AG10803 (cell line): ENCODE measurements around the gene UNCX.

Experiments
- DNase-seq: peaks from one replicate; pipeline ENCODE4 v3.0.0; 2010; ENCODE audit warnings: low read depth
- H3K4me3 ChIP-seq: 2 replicates; pipeline ENCODE4 v1.5.1; 2011; ENCODE audit warnings: mild to moderate bottlenecking, low read length, control low read depth
- TF ChIP-seq, protein P1 (sequence below): conservative IDR thresholded peaks from 2 replicates; pipeline ENCODE4 v1.5.1; 2011; ENCODE audit warnings: mild to moderate bottlenecking, low read length, control low read depth, inconsistent platforms

UNCX gene

GRCh38 chr7:1247527-1248041 lies 14.9 kb downstream of the UNCX start:
- H3K4me3 ChIP-seq: no peak overlapping the region
- no peak for DNase-seq
- TF ChIP-seq, protein P1, sequence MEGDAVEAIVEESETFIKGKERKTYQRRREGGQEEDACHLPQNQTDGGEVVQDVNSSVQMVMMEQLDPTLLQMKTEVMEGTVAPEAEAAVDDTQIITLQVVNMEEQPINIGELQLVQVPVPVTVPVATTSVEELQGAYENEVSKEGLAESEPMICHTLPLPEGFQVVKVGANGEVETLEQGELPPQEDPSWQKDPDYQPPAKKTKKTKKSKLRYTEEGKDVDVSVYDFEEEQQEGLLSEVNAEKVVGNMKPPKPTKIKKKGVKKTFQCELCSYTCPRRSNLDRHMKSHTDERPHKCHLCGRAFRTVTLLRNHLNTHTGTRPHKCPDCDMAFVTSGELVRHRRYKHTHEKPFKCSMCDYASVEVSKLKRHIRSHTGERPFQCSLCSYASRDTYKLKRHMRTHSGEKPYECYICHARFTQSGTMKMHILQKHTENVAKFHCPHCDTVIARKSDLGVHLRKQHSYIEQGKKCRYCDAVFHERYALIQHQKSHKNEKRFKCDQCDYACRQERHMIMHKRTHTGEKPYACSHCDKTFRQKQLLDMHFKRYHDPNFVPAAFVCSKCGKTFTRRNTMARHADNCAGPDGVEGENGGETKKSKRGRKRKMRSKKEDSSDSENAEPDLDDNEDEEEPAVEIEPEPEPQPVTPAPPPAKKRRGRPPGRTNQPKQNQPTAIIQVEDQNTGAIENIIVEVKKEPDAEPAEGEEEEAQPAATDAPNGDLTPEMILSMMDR: no peak

GRCh38 chr7:1248143-1248915 lies 15.7 kb downstream of the UNCX start:
- DNase-seq: no peak
- TF ChIP-seq, protein P1: no peak
- H3K4me3 ChIP-seq: no peak overlapping the region

DNA sequence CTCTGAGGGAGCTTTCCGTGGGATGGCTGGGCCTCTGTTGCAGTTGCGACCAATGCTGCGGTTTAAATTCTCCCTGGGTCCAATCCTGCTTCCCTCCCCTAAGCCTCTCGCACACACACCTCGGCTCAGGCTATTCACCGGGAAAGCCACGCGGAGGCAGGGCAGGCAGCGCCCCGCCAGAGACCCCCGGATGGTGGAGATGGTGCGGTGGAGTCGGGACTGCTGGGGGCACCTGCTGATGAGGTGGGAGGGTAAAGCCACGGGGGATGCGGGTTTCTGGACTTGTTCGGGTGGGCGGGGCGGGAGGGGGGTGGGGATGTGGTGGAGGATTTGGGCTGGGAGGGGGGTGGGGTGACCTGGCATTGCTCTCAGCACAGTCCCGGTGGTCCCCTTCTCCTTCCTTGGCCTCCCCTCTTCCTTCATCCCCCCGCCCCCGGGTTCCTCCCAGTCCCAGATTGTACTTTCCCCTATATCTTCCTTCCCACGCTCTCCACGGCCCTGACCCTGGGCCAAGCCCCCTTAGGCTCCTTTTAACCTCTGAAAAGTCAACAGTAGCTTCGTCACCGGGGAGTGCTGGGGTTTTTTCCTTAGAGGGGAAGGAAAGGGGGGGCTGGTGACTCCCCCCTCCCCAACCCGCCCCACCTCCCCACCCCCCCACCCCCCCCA lies 16.4 kb downstream of the UNCX start:
- no peak overlapping the region for H3K4me3 ChIP-seq
- DNase-seq: no peak
- TF ChIP-seq, protein P1: no peak

- TF ChIP-seq, protein P1: no peak
- DNase-seq: no peak
- no peak overlapping the region for H3K4me3 ChIP-seq
Observed at GRCh38 chr7:1249731-1250130, 17.1 kb downstream of the UNCX start.

DNA sequence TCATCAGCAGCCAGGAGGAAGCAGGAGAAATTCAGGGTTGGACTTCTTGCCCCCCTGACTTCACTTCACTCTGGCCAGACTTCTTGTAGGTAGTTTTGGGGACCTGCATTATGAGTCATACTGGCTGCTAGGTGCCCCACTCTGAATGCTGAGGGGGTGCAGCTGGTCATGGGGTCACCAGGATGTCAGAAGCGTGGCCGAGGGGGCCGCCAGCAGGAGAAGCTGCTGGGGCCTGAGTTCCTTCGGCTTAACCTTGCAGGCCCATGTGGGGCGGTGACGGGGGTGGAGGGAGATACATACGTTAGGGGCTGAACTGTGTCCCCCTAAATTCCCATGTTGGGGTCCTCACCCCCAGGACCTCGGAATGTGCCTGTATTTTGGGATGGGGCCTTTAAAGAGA lies 18.2 kb downstream of the UNCX start:
- DNase-seq: no peak
- no peak overlapping the region for H3K4me3 ChIP-seq
- TF ChIP-seq, protein P1: no peak

DNA sequence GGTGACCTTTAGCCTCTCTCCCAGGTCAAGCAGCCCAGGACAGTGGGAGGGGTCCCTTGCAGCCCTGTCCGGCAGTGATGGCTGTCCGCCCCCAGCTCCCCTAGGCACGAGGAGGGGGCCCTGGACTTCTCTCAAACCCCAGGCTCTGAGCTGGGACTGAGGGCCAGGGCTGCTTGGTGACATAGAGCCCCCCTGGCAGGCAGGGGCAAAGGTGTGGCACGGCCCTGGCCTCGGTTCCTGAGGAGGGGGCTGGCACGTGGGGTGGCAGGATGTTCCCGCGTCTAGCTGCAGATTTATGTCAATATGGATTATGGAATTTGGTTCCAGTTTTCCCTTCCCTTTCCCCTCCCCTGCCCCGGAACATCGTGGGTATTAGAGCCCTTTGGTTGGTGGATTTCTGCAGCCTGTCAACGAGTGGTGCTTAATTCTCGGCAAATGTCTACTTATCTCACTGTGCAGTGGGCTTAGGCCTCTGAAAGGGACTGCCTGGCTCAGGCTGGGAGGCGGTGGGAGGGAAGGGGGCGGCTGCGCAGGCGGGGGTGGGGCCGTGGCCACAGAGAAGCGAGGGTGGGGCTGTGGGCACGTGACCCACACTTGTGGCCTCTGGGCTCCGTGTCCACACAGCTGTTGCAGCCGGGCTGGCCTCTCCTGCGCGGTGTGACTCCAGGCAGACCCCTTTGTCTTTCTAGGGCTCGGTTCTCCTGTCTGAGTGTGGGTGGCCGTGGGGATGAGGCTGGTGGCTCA lies 19.3 kb downstream of the UNCX start:
- no peak overlapping the region for H3K4me3 ChIP-seq

More for the DNA sequence above, 19.3 kb downstream of the UNCX start:
- TF ChIP-seq, protein P1: no peak
- DNase-seq: no peak
